Activated CD8-positive, alpha-beta T cell treated with anti-CD3 and anti-CD28 coated beads for 36 hours (primary cell): ENCODE data around the gene NRN1L. TPM values are rescaled to one million over a fixed set of nuclear protein-coding genes. Genes with fewer than 3 reads are reported as not detected.

Experiments
- ATAC-seq: fragments of 200-7000 bp; cut with Tn5 transposase; one replicate; pipeline ENCODE4 v1.10.0; 2021; ENCODE audit warnings: mild to moderate bottlenecking, moderate library complexity
- CTCF ChIA-PET: fragments of 350-600 bp; sonication (Branson Sonifier 250); formaldehyde crosslinking; loops from one replicate; lab custom pipeline; 2021; ENCODE audit warnings: antibody characterized with exemption; lab: Charles Lee
- POLR2A ChIA-PET: fragments of 350-600 bp; sonication (Branson Sonifier 250); formaldehyde crosslinking; loops from one replicate; lab custom pipeline; 2021; ENCODE audit warnings: antibody characterized with exemption; lab: Charles Lee
- DNase-seq: peaks from one replicate; pipeline ENCODE4 v3.0.0-alpha.2; 2020
- H3K27ac Mint-ChIP-seq: one replicate; pipeline ENCODE4 v1.8.0; 2021; ENCODE audit warnings: mild to moderate bottlenecking, mixed read lengths
- H3K27me3 Mint-ChIP-seq: one replicate; pipeline ENCODE4 v1.8.0; 2021; ENCODE audit warnings: mixed read lengths
- H3K36me3 Mint-ChIP-seq: one replicate; pipeline ENCODE4 v1.8.0; 2021; ENCODE audit warnings: low read depth, mixed read lengths
- H3K4me1 Mint-ChIP-seq: one replicate; pipeline ENCODE4 v1.8.0; 2021; ENCODE audit warnings: low read depth, mixed read lengths
- H3K4me3 Mint-ChIP-seq: one replicate; pipeline ENCODE4 v1.8.0; 2021; ENCODE audit warnings: mild to moderate bottlenecking, moderate library complexity, mixed read lengths
- H3K9me3 Mint-ChIP-seq: one replicate; pipeline ENCODE4 v1.8.0; 2021; ENCODE audit warnings: mixed read lengths
- intact Hi-C: fragments of 100-400 bp; cut with micrococcal nuclease; formaldehyde crosslinking; loops from one replicate; pipeline ENCODE4 v1.10.0; 2022
- total RNA-seq, 2 experiments: library from RNA; stranded (reverse); gene quantifications; one replicate each; pipeline ENCODE4 v1.2.3, GENCODE V29; 2021
- TF ChIP-seq, protein P1 (sequence below): fragments of 200-600 bp; IDR thresholded peaks from one replicate; pipeline ENCODE4 v1.8.0; 2022; ENCODE audit warnings: antibody characterized with exemption, mild to moderate bottlenecking

Gene NRN1L
- total RNA-seq, 2 experiments from 2014 or later, result 0.83 TPM; not detected in 1

- intact Hi-C loops, result loop anchor here (2.0 kb wide), 1 partner anchor 45 kb away; no protein-coding TSS in a partner anchor
These were observed 818 bp upstream of the NRN1L start for GRCh38 chr16:67883872-67884261.

GRCh38 chr16:67885545-67885944 is 860 bp downstream of the NRN1L start:
- H3K9me3 Mint-ChIP-seq, result no peaks in the 10 kb centered on the region
- ATAC-seq (no peak), DNase-seq (no peak)
- ChIA-PET CTCF (interaction anchor here (0.7 to 6.3 kb wide), 8 partner anchors 7 to 364 kb away, joined by 3 to 81 read pairs (median 18); partner anchors contain the start of gene PSKH1), POLR2A (interaction anchor here (0.7 to 1.3 kb wide), 3 partner anchors 39 to 57 kb away, joined by 3 to 4 read pairs (median 3); no protein-coding TSS in a partner anchor)
- intact Hi-C loops, result no loop called here
- TF ChIP-seq, protein P1, sequence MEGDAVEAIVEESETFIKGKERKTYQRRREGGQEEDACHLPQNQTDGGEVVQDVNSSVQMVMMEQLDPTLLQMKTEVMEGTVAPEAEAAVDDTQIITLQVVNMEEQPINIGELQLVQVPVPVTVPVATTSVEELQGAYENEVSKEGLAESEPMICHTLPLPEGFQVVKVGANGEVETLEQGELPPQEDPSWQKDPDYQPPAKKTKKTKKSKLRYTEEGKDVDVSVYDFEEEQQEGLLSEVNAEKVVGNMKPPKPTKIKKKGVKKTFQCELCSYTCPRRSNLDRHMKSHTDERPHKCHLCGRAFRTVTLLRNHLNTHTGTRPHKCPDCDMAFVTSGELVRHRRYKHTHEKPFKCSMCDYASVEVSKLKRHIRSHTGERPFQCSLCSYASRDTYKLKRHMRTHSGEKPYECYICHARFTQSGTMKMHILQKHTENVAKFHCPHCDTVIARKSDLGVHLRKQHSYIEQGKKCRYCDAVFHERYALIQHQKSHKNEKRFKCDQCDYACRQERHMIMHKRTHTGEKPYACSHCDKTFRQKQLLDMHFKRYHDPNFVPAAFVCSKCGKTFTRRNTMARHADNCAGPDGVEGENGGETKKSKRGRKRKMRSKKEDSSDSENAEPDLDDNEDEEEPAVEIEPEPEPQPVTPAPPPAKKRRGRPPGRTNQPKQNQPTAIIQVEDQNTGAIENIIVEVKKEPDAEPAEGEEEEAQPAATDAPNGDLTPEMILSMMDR, result no peak
- no peaks in the 10 kb centered on the region for H3K27me3 Mint-ChIP-seq
- no peaks in the 10 kb centered on the region for H3K4me1 Mint-ChIP-seq
- no peak overlapping the region for H3K27ac Mint-ChIP-seq
- H3K4me3 Mint-ChIP-seq, result no peak overlapping the region
- peaks cover 7% of the 10 kb centered on the region for H3K36me3 Mint-ChIP-seq

More at GRCh38 chr16:67883872-67884261, 818 bp upstream of the NRN1L start:
- POLR2A ChIA-PET, result interaction anchor here (0.5 to 2.0 kb wide), 9 partner anchors 9 to 82 kb away, joined by 3 to 8 read pairs (median 3); partner anchors contain the start of genes CENPT and EDC4
- Mint-ChIP-seq H3K27me3 (no peaks in the 10 kb centered on the region), H3K9me3 (no peaks in the 10 kb centered on the region), H3K4me1 (no peaks in the 10 kb centered on the region), H3K4me3 (no peak overlapping the region), H3K36me3 (peaks cover 17% of the 10 kb centered on the region), H3K27ac (no peak overlapping the region)
- DNase-seq, result peak; percentile 83
- peak; percentile 87 for ATAC-seq
- TF ChIP-seq, protein P1, result peak; percentile 94
- CTCF ChIA-PET, result interaction anchor here (0.6 to 6.3 kb wide), 41 partner anchors 8 to 1252 kb away, joined by 3 to 81 read pairs (median 6); partner anchors contain the start of genes ATP6V0D1, CENPT, CTRL and DDX28

- Mint-ChIP-seq H3K9me3 (no peaks in the 10 kb centered on the region), H3K4me3 (no peak overlapping the region), H3K27me3 (no peaks in the 10 kb centered on the region), H3K36me3 (peaks cover 7% of the 10 kb centered on the region), H3K4me1 (no peaks in the 10 kb centered on the region), H3K27ac (no peak overlapping the region)
- ATAC-seq (no peak), DNase-seq (no peak)
- intact Hi-C loops, result no loop called here
- ChIA-PET CTCF (interaction anchor here (0.7 to 6.3 kb wide), 6 partner anchors 9 to 365 kb away, joined by 3 to 81 read pairs (median 5); no protein-coding TSS in a partner anchor), POLR2A (interaction anchor here (0.7 to 1.5 kb wide), 4 partner anchors 38 to 57 kb away, joined by 3 to 6 read pairs (median 4); no protein-coding TSS in a partner anchor)
- TF ChIP-seq, protein P1, result no peak
These were observed 1.3 kb downstream of the NRN1L start for GRCh38 chr16:67885976-67886375.

GRCh38 chr16:67886387-67886786 is 1.7 kb downstream of the NRN1L start:
- Mint-ChIP-seq H3K36me3 (peaks cover 7% of the 10 kb centered on the region), H3K9me3 (no peaks in the 10 kb centered on the region), H3K4me3 (no peak overlapping the region), H3K27me3 (no peaks in the 10 kb centered on the region), H3K4me1 (no peaks in the 10 kb centered on the region), H3K27ac (peak overlapping the region; percentile 10)
- ChIA-PET CTCF (interaction anchor here (0.7 to 6.3 kb wide), 6 partner anchors 10 to 365 kb away, joined by 3 to 81 read pairs (median 5); no protein-coding TSS in a partner anchor), POLR2A (interaction anchor here (0.7 to 1.5 kb wide), 4 partner anchors 38 to 58 kb away, joined by 3 to 6 read pairs (median 4); no protein-coding TSS in a partner anchor)
- ATAC-seq (no peak), DNase-seq (no peak)
- intact Hi-C loops, result no loop called here
- TF ChIP-seq, protein P1, result no peak

DNA sequence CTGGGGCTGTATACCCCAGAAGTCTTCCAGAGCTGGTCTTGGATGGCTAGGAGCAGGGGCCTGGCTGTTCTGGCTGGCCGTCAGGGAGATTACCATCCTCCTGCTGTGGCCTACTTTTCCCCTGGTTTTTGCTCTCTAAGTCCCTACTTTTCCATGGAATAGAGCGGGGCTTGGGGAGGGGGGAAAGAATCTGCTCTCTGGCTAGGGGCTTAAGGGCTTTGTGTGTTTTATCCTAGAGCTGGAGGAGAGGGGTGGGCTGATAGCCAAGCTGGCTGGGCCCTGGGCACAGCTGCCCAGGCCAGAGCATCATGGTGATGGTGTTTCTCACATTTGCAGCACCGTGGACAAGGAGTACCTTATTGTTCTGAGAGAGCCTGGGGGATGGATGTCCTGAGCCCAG is 3.6 kb downstream of the NRN1L start:
- ChIA-PET CTCF (interaction anchor here (1.3 to 1.6 kb wide), 3 partner anchors 40 to 153 kb away, joined by 4 to 5 read pairs (median 4); no protein-coding TSS in a partner anchor), POLR2A (interaction anchor here (0.5 to 1.2 kb wide), 6 partner anchors 9 to 48 kb away, joined by 3 to 4 read pairs (median 4); partner anchors contain the start of genes CTRL and PSMB10)
- DNase-seq, result no peak
- H3K36me3 Mint-ChIP-seq, result peaks cover 4% of the 10 kb centered on the region
- H3K27me3 Mint-ChIP-seq, result no peaks in the 10 kb centered on the region
- intact Hi-C loops, result no loop called here
- peaks cover 7% of the 10 kb centered on the region for H3K4me1 Mint-ChIP-seq
- no peak overlapping the region for H3K27ac Mint-ChIP-seq
- TF ChIP-seq, protein P1, result no peak
- no peaks in the 10 kb centered on the region for H3K9me3 Mint-ChIP-seq
- no peak overlapping the region for H3K4me3 Mint-ChIP-seq
- no peak for ATAC-seq
